Endothelial cell of umbilical vein (primary cell): ENCODE results near the gene MTFR1L. TPM values are rescaled to one million over a fixed set of nuclear protein-coding genes. Genes with fewer than 3 reads are reported as not detected.

Experiments used
- BruUV-seq: library from RNA; stranded (reverse); fragments of 400-500 nt; replicated peaks from 2 replicates; lab custom pipeline; 2021; lab: Mats Ljungman, UMichigan
- CTCF ChIA-PET: fragments of 300-600, 350-600 bp; sonication (Branson Sonifier 250); formaldehyde crosslinking; loops from one replicate; lab custom pipeline; 2021; ENCODE audit warnings: antibody characterized with exemption, inconsistent platforms; lab: Charles Lee
- POLR2A ChIA-PET: fragments of 300-600, 350-600 bp; sonication (Branson Sonifier 250); formaldehyde crosslinking; loops from one replicate; lab custom pipeline; 2021; ENCODE audit warnings: antibody characterized with exemption, inconsistent platforms; lab: Charles Lee
- DNase-seq: peaks from one replicate; pipeline ENCODE4 v3.0.0-alpha.2; 2011; ENCODE audit warnings: low read depth, low spot score
- FAIRE-seq: peaks from 2 replicates; lab custom pipeline; 2011; peaks lifted over from hg19 to GRCh38; lab: Jason Lieb, UNC
- H2AFZ ChIP-seq: 2 replicates; pipeline ENCODE4 v1.6.0; 2012; ENCODE audit warnings: low read depth, low read length, control low read depth, inconsistent platforms
- H3K27ac ChIP-seq: 2 replicates; pipeline ENCODE4 v1.5.1; 2011; ENCODE audit warnings: low read depth, mild to moderate bottlenecking, control low read depth, low read length, moderate library complexity; ENCODE audit not compliant: insufficient read depth
- H3K27me3 ChIP-seq, 2 experiments: 2 replicates each; pipeline versions ENCODE4 v1.6.0 to v1.6.1; 2011; ENCODE audit warnings: low read length in 2 of 2, mixed read lengths in 1 of 2; ENCODE audit not compliant: control insufficient read depth in 2 of 2, insufficient read depth in 2 of 2
- H3K36me3 ChIP-seq, 2 experiments: 2 replicates in 1 of 2; 3 replicates in 1 of 2; pipeline ENCODE4 v1.5.1; 2011; ENCODE audit warnings: low read length in 2 of 2, mild to moderate bottlenecking in 1 of 2, moderate library complexity in 1 of 2; ENCODE audit not compliant: control insufficient read depth in 2 of 2, insufficient read depth in 2 of 2; ENCODE audit errors: extremely low read depth in 1 of 2
- H3K4me1 ChIP-seq: 3 replicates; pipeline ENCODE4 v1.5.1; 2011; ENCODE audit warnings: mild to moderate bottlenecking, low read length; ENCODE audit not compliant: control insufficient read depth, insufficient read depth; ENCODE audit errors: extremely low read depth
- H3K4me2 ChIP-seq: 2 replicates; pipeline ENCODE4 v1.6.1; 2011; ENCODE audit warnings: low read length, control low read depth, mixed read lengths; ENCODE audit not compliant: insufficient read depth
- H3K4me3 ChIP-seq, 3 experiments: fragments of 200-600 bp in 1 of 3; sonication (generic), shearing (Covaris generic) in 1 of 3; replicated peaks in 1 of 3; 2 replicates each; pipeline ENCODE4 v1.5.1; 2011 to 2016; ENCODE audit warnings: control low read depth in 3 of 3, low read length in 3 of 3, mild to moderate bottlenecking in 2 of 3, inconsistent platforms in 1 of 3, low read depth in 1 of 3, moderate library complexity in 1 of 3; ENCODE audit not compliant: insufficient read depth in 1 of 3
- H3K79me2 ChIP-seq: 2 replicates; pipeline ENCODE4 v1.6.0; 2012; ENCODE audit warnings: low read length, inconsistent platforms; ENCODE audit not compliant: control insufficient read depth, insufficient read depth
- H3K9ac ChIP-seq: replicated peaks from 2 replicates; pipeline ENCODE3; 2011; ENCODE audit warnings: low read length, control low read depth; ENCODE audit not compliant: insufficient read depth; ENCODE audit errors: extremely low read depth
- H3K9me1 ChIP-seq: replicated peaks from 3 replicates; pipeline ENCODE4 v1.6.0; 2011; ENCODE audit warnings: mild to moderate bottlenecking, low read length; ENCODE audit not compliant: control insufficient read depth, insufficient read depth; ENCODE audit errors: extremely low read depth
- H3K9me3 ChIP-seq: replicated peaks from 2 replicates; pipeline ENCODE4 v1.5.1; 2012; ENCODE audit warnings: low read length, inconsistent platforms; ENCODE audit not compliant: control insufficient read depth, insufficient read depth
- H4K20me1 ChIP-seq: replicated peaks from 2 replicates; pipeline ENCODE3; 2011; ENCODE audit warnings: mild to moderate bottlenecking, low read length; ENCODE audit not compliant: control insufficient read depth, insufficient read depth; ENCODE audit errors: extremely low read depth
- CTCF ChIP-seq, 2 donors: IDR thresholded peaks; 1 replicate in 1 of 2; 2 replicates in 1 of 2; pipeline ENCODE4 v1.5.1; 2011; ENCODE audit warnings: low read length in 2 of 2, mild to moderate bottlenecking in 2 of 2, moderate library complexity in 2 of 2, control low read depth in 1 of 2, inconsistent platforms in 1 of 2, low read depth in 1 of 2; ENCODE audit not compliant: insufficient read depth in 1 of 2; ENCODE audit errors: extremely low read depth in 1 of 2
- EZH2 ChIP-seq: IDR thresholded peaks from 2 replicates; pipeline ENCODE4 v1.6.1; 2012; ENCODE audit warnings: borderline replicate concordance, low read depth, mild to moderate bottlenecking, moderate library complexity, low read length, inconsistent platforms; ENCODE audit not compliant: severe bottlenecking
- FOS ChIP-seq: IDR thresholded peaks from 2 replicates; pipeline ENCODE4 v1.6.1; 2011; ENCODE audit warnings: mild to moderate bottlenecking, low read length, moderate library complexity, borderline replicate concordance; ENCODE audit not compliant: insufficient read depth
- GATA2 ChIP-seq: IDR thresholded peaks from 2 replicates; pipeline ENCODE4 v1.7.0; 2011; ENCODE audit warnings: low read depth, mild to moderate bottlenecking, moderate library complexity, mixed read lengths, low read length; ENCODE audit not compliant: insufficient read length, insufficient read depth
- JUN ChIP-seq: IDR thresholded peaks from 2 replicates; pipeline ENCODE4 v1.6.1; 2011; ENCODE audit warnings: borderline replicate concordance, low read depth; ENCODE audit not compliant: insufficient read length, insufficient read depth
- MAX ChIP-seq: IDR thresholded peaks from 2 replicates; pipeline ENCODE4 v1.6.1; 2011; ENCODE audit not compliant: insufficient read depth, insufficient read length
- MYC ChIP-seq: IDR thresholded peaks from one replicate; pipeline ENCODE4 v1.6.1; 2011; ENCODE audit warnings: mild to moderate bottlenecking, low read depth, low read length
- POLR2A ChIP-seq: IDR thresholded peaks from 2 replicates; pipeline ENCODE4 v1.6.1; 2012; ENCODE audit warnings: low read depth, mild to moderate bottlenecking, control low read depth, low read length
- POLR2AphosphoS5 ChIP-seq: IDR thresholded peaks from 2 replicates; pipeline ENCODE4 v1.6.1; 2012; ENCODE audit warnings: low read depth, mild to moderate bottlenecking, control low read depth, low read length, moderate library complexity; ENCODE audit not compliant: insufficient read depth
- dilution Hi-C: fragments of 300-500 bp; cut with MboI; formaldehyde crosslinking; loops from one replicate; pipeline ENCODE4 v1.15.0; 2019; ENCODE audit warnings: low sequenced_read_pairs; ENCODE audit not compliant: extremely low pct_ligation_motif_present
- intact Hi-C: fragments of 100-400 bp; cut with micrococcal nuclease; formaldehyde crosslinking; loops from one replicate; pipeline ENCODE4 v1.10.0; 2022
- polyA plus RNA-seq, 4 experiments: library from polyadenylated mRNA; depleted of rRNA in 3 of 4; stranded (reverse) in 3 of 4; unstranded in 1 of 4; fragments of >200 nt; gene quantifications; 2 replicates each; pipeline versions ENCODE4 v1.2.1 to v1.2.3, GENCODE V29; 2011 to 2012; ENCODE audit warnings: missing spikeins in 1 of 4
- total RNA-seq: library from RNA; stranded (reverse); gene quantifications from 2 replicates; pipeline ENCODE4 v1.2.3, GENCODE V29; 2021

Gene MTFR1L
- total and polyA plus RNA-seq, 2 donors (not counting 3 experiments of a cell fraction or from before 2014, with no cell fraction given): 34.8 to 45.5 TPM

- BruUV-seq: no TSS peak
- no peak overlapping the region for H3K4me2 ChIP-seq
- no peak overlapping the region for H3K9ac ChIP-seq
- H3K79me2 ChIP-seq: peaks cover 8% of the 10 kb centered on the region
- dilution Hi-C loops: no loop called here
- no peak overlapping the region for H2AFZ ChIP-seq
- TF ChIP-seq GATA2: no peak
- TF ChIP-seq FOS: no peak
- TF ChIP-seq MAX: no peak
- TF ChIP-seq CTCF (IDR thresholded peaks at IDR 0.05; ENCODE audit: extremely low read depth in 1 of 2, insufficient read depth in 1 of 2, low read depth in 1 of 2, low read length in 2 of 2): no peak
- TF ChIP-seq POLR2A: no peak
- TF ChIP-seq POLR2AphosphoS5: no peak
- no peak for TF ChIP-seq EZH2
- TF ChIP-seq JUN: no peak
- no peak for TF ChIP-seq MYC
- no peak overlapping the region for H3K27ac ChIP-seq
- H4K20me1 ChIP-seq: no peaks in the 10 kb centered on the region
- intact Hi-C loops: loop anchor here (1.0 to 5.0 kb wide), 2 partner anchors 188 to 254 kb away; partner anchors contain the start of gene LDLRAP1
- ChIA-PET POLR2A (no interaction called here), CTCF (interaction anchor here (0.9 to 7.4 kb wide), 4 partner anchors 187 to 294 kb away, joined by 3 to 80 read pairs (median 3); no protein-coding TSS in a partner anchor)
- H3K27me3 ChIP-seq: peaks cover 0 to 1% of the 10 kb centered on the region in 2 experiments
- H3K4me3 ChIP-seq: no peak overlapping the region
- no peak for DNase-seq
- no peaks in the 10 kb centered on the region for H3K9me3 ChIP-seq
- FAIRE-seq: no peak
- H3K4me1 ChIP-seq: peaks cover 9% of the 10 kb centered on the region
- H3K9me1 ChIP-seq: no peaks in the 10 kb centered on the region
- no peaks in the 10 kb centered on the region for H3K36me3 ChIP-seq
Measured at GRCh38 chr1:25795946-25796810, 23.6 kb upstream of the MTFR1L start.
